Measurements from ENCODE around the gene MAGEA8. TPM values are rescaled to one million over a fixed set of nuclear protein-coding genes. Genes with fewer than 3 reads are reported as not detected.

The MAGEA8 gene
- total and polyA plus RNA-seq, 2 experiments from 2014 or later = not detected

- no peaks in the 10 kb centered on the region for H3K27me3 ChIP-seq (replicated peaks; ENCODE audit: insufficient read depth)
- no peak overlapping the region for H3K27ac ChIP-seq
- H3K9me3 ChIP-seq (ENCODE audit: low read depth) = no peaks in the 10 kb centered on the region
- no peaks in the 10 kb centered on the region for H3K9me2 ChIP-seq (ENCODE audit: insufficient read depth)
- DNase-seq = no peak
- no peaks in the 10 kb centered on the region for H3K79me2 ChIP-seq (ENCODE audit: insufficient read depth)
- H3K9ac ChIP-seq = no peak overlapping the region
- no peak overlapping the region for H3K4me2 ChIP-seq (ENCODE audit: unreplicated experiment)
- no peaks in the 10 kb centered on the region for H4K20me1 ChIP-seq (ENCODE audit: insufficient read depth)
- H2AFZ ChIP-seq = no peak overlapping the region
- H3K36me3 ChIP-seq (ENCODE audit: low read depth) = no peaks in the 10 kb centered on the region
- H3K4me3 ChIP-seq = no peak overlapping the region
- TF ChIP-seq EZH2phosphoT487 (IDR thresholded peaks at IDR 0.05; ENCODE audit: insufficient read depth, low read depth) = no peak
- TF ChIP-seq EZH2 (IDR thresholded peaks at IDR 0.05; ENCODE audit: insufficient read depth, poor library complexity, severe bottlenecking) = no peak
- no peaks in the 10 kb centered on the region for H3K4me1 ChIP-seq (ENCODE audit: insufficient read depth)
- H3F3A ChIP-seq (ENCODE audit: insufficient read depth) = no peaks in the 10 kb centered on the region
- in situ Hi-C loops (cut with MboI) = no loop called here
These were observed 29.1 kb upstream of the MAGEA8 start for GRCh38 chrX:149851864-149852263.

- TF ChIP-seq EZH2 (IDR thresholded peaks at IDR 0.05; ENCODE audit: insufficient read depth, poor library complexity, severe bottlenecking) (no peak), EZH2phosphoT487 (IDR thresholded peaks at IDR 0.05; ENCODE audit: insufficient read depth, low read depth) (no peak)
- Histone ChIP-seq H3K4me2 (ENCODE audit: unreplicated experiment) (no peak overlapping the region), H3F3A (ENCODE audit: insufficient read depth) (no peaks in the 10 kb centered on the region), H3K27me3 (replicated peaks; ENCODE audit: insufficient read depth) (no peaks in the 10 kb centered on the region), H3K9ac (no peak overlapping the region), H4K20me1 (ENCODE audit: insufficient read depth) (no peaks in the 10 kb centered on the region), H3K4me3 (no peak overlapping the region), H3K9me2 (ENCODE audit: insufficient read depth) (no peaks in the 10 kb centered on the region), H3K9me3 (ENCODE audit: low read depth) (no peaks in the 10 kb centered on the region), H2AFZ (no peak overlapping the region), H3K79me2 (ENCODE audit: insufficient read depth) (no peaks in the 10 kb centered on the region), H3K4me1 (ENCODE audit: insufficient read depth) (no peaks in the 10 kb centered on the region), H3K27ac (no peak overlapping the region), H3K36me3 (ENCODE audit: low read depth) (no peaks in the 10 kb centered on the region)
- no peak for DNase-seq
- in situ Hi-C loops (cut with MboI) = no loop called here
- WGBS, 2 experiments (ENCODE audit: low coverage in 1 of 2, low lambda C conversion rate in 2 of 2, missing lambda C conversion rate in 2 of 2) = 29 to 36% methylated on average over 2 of the region's 2 CpGs
These were observed 27.1 kb upstream of the MAGEA8 start for GRCh38 chrX:149853925-149854324.

- WGBS, 2 experiments (ENCODE audit: low coverage in 1 of 2, low lambda C conversion rate in 2 of 2, missing lambda C conversion rate in 2 of 2) = 24 to 37% methylated on average over 2 to 3 of the region's 6 CpGs
- H3K9me3 ChIP-seq (ENCODE audit: low read depth) = no peaks in the 10 kb centered on the region
- DNase-seq = no peak
These were observed 22.4 kb upstream of the MAGEA8 start for GRCh38 chrX:149858592-149858991.

DNA sequence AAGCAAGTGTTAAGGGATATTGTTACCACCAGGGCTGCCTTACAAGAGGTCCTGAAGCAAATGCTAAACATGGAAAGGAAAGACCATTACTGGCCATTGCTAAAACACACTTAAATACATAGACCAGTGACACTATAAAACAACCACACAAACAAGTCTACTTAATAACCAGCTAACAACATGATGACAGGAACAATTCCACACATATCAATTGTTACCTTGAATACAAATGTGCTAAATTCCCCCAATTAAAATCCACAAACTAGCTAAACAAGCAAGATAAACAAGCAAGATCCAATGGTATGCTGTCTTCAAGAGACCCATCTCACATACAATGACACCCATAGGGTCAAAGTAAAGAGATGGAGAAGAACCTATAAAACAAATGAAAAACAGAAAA lies 20.5 kb upstream of the MAGEA8 start:
- H3K4me1 ChIP-seq (ENCODE audit: insufficient read depth) = no peaks in the 10 kb centered on the region
- no peaks in the 10 kb centered on the region for H4K20me1 ChIP-seq (ENCODE audit: insufficient read depth)
- no peak for TF ChIP-seq EZH2phosphoT487 (IDR thresholded peaks at IDR 0.05; ENCODE audit: insufficient read depth, low read depth)
- no peak for TF ChIP-seq EZH2 (IDR thresholded peaks at IDR 0.05; ENCODE audit: insufficient read depth, poor library complexity, severe bottlenecking)
- no peaks in the 10 kb centered on the region for H3F3A ChIP-seq (ENCODE audit: insufficient read depth)
- no peak overlapping the region for H2AFZ ChIP-seq
- H3K9ac ChIP-seq = no peak overlapping the region
- DNase-seq = no peak
- no peak overlapping the region for H3K4me3 ChIP-seq
- H3K9me3 ChIP-seq (ENCODE audit: low read depth) = no peaks in the 10 kb centered on the region
- no peak overlapping the region for H3K4me2 ChIP-seq (ENCODE audit: unreplicated experiment)
- no peaks in the 10 kb centered on the region for H3K27me3 ChIP-seq (replicated peaks; ENCODE audit: insufficient read depth)
- no peaks in the 10 kb centered on the region for H3K9me2 ChIP-seq (ENCODE audit: insufficient read depth)
- in situ Hi-C loops (cut with MboI) = no loop called here
- no peaks in the 10 kb centered on the region for H3K36me3 ChIP-seq (ENCODE audit: low read depth)
- no peaks in the 10 kb centered on the region for H3K79me2 ChIP-seq (ENCODE audit: insufficient read depth)
- no peak overlapping the region for H3K27ac ChIP-seq

More at GRCh38 chrX:149858592-149858991, 22.4 kb upstream of the MAGEA8 start:
- no peak overlapping the region for H3K4me2 ChIP-seq (ENCODE audit: unreplicated experiment)
- H3F3A ChIP-seq (ENCODE audit: insufficient read depth) = no peaks in the 10 kb centered on the region
- H3K27ac ChIP-seq = no peak overlapping the region
- in situ Hi-C loops (cut with MboI) = no loop called here
- no peaks in the 10 kb centered on the region for H3K36me3 ChIP-seq (ENCODE audit: low read depth)
- H2AFZ ChIP-seq = no peak overlapping the region
- H3K9me2 ChIP-seq (ENCODE audit: insufficient read depth) = no peaks in the 10 kb centered on the region
- H4K20me1 ChIP-seq (ENCODE audit: insufficient read depth) = no peaks in the 10 kb centered on the region
- no peaks in the 10 kb centered on the region for H3K27me3 ChIP-seq (replicated peaks; ENCODE audit: insufficient read depth)
- H3K4me1 ChIP-seq (ENCODE audit: insufficient read depth) = no peaks in the 10 kb centered on the region
- H3K4me3 ChIP-seq = no peak overlapping the region
- TF ChIP-seq EZH2phosphoT487 (IDR thresholded peaks at IDR 0.05; ENCODE audit: insufficient read depth, low read depth) (no peak), EZH2 (IDR thresholded peaks at IDR 0.05; ENCODE audit: insufficient read depth, poor library complexity, severe bottlenecking) (no peak)
- no peaks in the 10 kb centered on the region for H3K79me2 ChIP-seq (ENCODE audit: insufficient read depth)
- no peak overlapping the region for H3K9ac ChIP-seq

DNA sequence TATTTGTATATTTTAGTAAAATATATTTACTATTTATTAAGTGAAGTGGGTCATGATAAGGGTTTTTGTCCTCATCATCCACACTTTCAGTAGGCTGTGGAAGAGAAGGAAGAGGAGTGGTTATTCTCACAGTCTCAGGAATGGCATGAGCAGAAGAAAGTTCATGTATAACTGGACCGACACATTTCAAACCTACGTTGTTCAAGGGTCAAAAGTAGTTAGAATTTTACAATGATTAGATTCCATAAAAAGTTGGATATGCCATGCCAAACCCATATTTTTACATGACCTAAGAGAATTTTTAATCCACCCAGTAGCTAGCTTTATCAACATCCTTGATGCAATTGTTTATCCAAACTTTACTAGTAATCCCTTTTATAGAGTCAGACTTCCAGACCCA lies 15.6 kb upstream of the MAGEA8 start:
- Histone ChIP-seq H2AFZ (no peak overlapping the region), H3K4me1 (ENCODE audit: insufficient read depth) (no peaks in the 10 kb centered on the region), H3K9me2 (ENCODE audit: insufficient read depth) (no peaks in the 10 kb centered on the region), H4K20me1 (ENCODE audit: insufficient read depth) (no peaks in the 10 kb centered on the region), H3K36me3 (ENCODE audit: low read depth) (no peaks in the 10 kb centered on the region), H3K9me3 (ENCODE audit: low read depth) (no peaks in the 10 kb centered on the region), H3K9ac (no peak overlapping the region), H3K27me3 (replicated peaks; ENCODE audit: insufficient read depth) (no peaks in the 10 kb centered on the region), H3K4me3 (no peak overlapping the region), H3F3A (ENCODE audit: insufficient read depth) (no peaks in the 10 kb centered on the region), H3K27ac (no peak overlapping the region), H3K4me2 (ENCODE audit: unreplicated experiment) (no peak overlapping the region), H3K79me2 (ENCODE audit: insufficient read depth) (no peaks in the 10 kb centered on the region)
- DNase-seq = no peak
- 61 to 75% methylated on average over 2 of the region's 2 CpGs for WGBS, 2 experiments (ENCODE audit: low coverage in 1 of 2, low lambda C conversion rate in 2 of 2, missing lambda C conversion rate in 2 of 2)
- TF ChIP-seq EZH2phosphoT487 (IDR thresholded peaks at IDR 0.05; ENCODE audit: insufficient read depth, low read depth) = no peak
- TF ChIP-seq EZH2 (IDR thresholded peaks at IDR 0.05; ENCODE audit: insufficient read depth, poor library complexity, severe bottlenecking) = no peak
- in situ Hi-C loops (cut with MboI) = no loop called here

Measured in GM23248 (cell line).